Fibroblast of the aortic adventitia (primary cell): ENCODE data around the gene HMCN2. TPM values are rescaled to one million over a fixed set of nuclear protein-coding genes. Genes with fewer than 3 reads are reported as not detected.

Source experiments
- DNase-seq: peaks from one replicate; pipeline ENCODE4 v3.0.0-alpha.2; 2010; ENCODE audit warnings: low read depth
- H3K4me3 ChIP-seq: 2 replicates; pipeline ENCODE4 v1.5.1; 2011; ENCODE audit warnings: low read depth, mild to moderate bottlenecking, control low read depth, low read length, moderate library complexity
- CTCF ChIP-seq: IDR thresholded peaks from 2 replicates; pipeline ENCODE4 v1.5.1; 2011; ENCODE audit warnings: mild to moderate bottlenecking, low read length, control low read depth, inconsistent platforms; ENCODE audit not compliant: insufficient read depth
- total RNA-seq: library from RNA; depleted of rRNA; stranded (reverse); fragments of >200 nt; gene quantifications from 2 replicates; pipeline ENCODE4 v1.2.3, GENCODE V29; 2012; ENCODE audit warnings: low replicate concordance

HMCN2 gene
- total RNA-seq, 1 donor = not detected

- TF ChIP-seq CTCF = no peak
- DNase-seq = no peak
These were observed 182.6 kb downstream of the HMCN2 start for GRCh38 chr9:130448035-130448624.

DNA sequence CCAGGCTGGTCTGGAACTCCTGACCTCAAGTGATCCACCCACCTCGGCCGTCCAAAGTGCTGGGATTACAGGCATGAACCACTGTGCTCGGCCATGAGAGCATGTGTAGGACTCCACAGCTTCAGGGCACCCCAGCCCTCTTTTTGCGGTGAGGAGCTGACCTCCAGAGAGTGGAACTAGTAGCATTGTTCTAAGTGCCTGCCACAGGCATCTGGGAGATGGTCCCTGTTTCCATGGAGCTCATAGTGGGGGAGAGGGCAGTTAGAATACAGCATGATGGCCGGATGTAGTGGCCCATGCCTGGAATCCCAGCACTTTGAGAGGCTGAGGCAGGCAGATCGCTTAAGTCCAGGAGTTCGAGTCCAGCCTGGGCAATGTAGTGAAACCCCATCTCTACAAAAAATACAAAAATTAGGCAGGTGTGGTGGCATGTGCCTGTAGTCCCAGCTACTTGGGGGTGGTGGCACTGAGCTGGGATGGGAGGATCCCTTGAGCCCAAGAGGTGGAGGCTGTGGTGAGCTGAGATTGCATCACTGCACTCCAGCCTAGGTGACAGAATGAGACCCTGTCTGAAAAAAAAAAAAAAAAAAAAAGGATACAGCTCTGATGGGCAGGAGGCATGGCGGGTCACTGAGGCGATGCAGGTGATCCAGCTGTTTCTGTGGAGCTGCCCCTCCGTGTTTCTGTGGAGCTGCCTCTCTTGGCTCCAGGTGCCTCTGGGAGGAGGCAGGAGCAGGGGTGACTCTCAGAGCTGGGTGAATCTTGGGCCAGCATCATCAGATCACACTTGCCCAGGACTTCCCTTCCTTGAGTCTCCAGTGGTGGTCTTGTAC is 183.4 kb downstream of the HMCN2 start:
- H3K4me3 ChIP-seq = no peak overlapping the region
- no peak for DNase-seq
- TF ChIP-seq CTCF = no peak

More at GRCh38 chr9:130448035-130448624, 182.6 kb downstream of the HMCN2 start:
- no peak overlapping the region for H3K4me3 ChIP-seq

DNA sequence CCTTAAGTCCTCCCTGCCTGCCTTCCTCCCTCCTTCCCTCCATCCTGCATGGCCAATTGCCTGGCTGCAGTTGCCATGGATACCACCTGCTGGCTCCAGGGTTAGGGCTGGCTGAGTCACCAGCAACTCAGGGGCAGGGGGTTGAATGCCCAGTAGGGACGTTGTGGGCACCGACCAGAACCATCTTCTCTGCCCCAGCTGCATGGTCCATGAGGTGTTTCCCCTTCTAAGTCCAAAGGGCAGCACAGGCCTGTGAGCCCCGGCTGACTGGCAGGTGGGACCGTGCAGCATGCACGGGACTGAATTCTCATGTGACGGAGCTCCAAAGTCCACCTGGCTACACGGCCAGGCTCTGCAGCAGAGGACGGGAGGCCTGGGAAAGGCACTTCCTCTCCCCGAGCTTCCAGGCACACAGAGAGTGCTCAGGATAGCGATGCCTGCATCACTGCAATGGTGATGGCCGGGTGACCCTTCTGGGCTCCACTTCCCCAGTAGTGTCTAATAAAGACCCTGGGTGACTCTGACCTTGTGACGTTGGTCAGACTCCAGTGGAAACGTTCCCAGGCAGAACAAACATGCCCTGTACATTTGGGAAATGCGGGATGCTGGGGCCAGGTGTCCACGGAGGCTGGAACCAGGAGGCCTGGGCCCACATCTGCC is 184.9 kb downstream of the HMCN2 start:
- H3K4me3 ChIP-seq = no peak overlapping the region
- TF ChIP-seq CTCF = no peak
- no peak for DNase-seq

GRCh38 chr9:130451004-130451390 is 185.4 kb downstream of the HMCN2 start:
- TF ChIP-seq CTCF = no peak
- no peak overlapping the region for H3K4me3 ChIP-seq
- no peak for DNase-seq

GRCh38 chr9:130451509-130452388 is 186.2 kb downstream of the HMCN2 start:
- DNase-seq = peak; percentile 97
- TF ChIP-seq CTCF = peak; percentile 68
- H3K4me3 ChIP-seq = no peak overlapping the region

DNA sequence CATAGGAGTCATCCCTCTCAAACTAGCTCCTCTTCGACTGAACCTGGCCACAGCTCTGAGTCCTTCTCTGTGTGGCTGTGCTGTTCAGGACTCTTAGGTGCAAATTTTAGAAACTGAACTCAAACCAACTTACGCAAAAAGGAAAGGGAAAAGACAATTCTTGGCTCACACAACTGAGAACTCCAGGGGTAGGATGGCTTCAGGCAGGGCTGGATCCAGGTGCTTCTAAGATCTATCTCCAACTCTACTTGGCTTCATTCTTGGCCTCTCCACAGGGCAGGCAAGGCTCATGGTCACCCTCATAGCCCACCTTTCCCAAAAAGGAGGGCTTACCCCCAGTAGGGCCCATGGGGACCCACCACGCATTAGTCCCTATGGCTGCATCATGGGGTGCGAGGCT is 187.3 kb downstream of the HMCN2 start:
- no peak overlapping the region for H3K4me3 ChIP-seq
- no peak for TF ChIP-seq CTCF
- no peak for DNase-seq
